Small intestine (tissue), 7 donors: ENCODE measurements around the gene IRF9. TPM values are rescaled to one million over a fixed set of nuclear protein-coding genes. Genes with fewer than 3 reads are reported as not detected.

Experiments used
- DNase-seq, 2 donors: peaks; one replicate each; pipeline versions ENCODE4 v3.0.0 to v3.0.0-alpha.2; 2013
- FAIRE-seq: peaks from 2 replicates; lab custom pipeline; 2012; peaks lifted over from hg19 to GRCh38; lab: Jason Lieb, UNC
- H3K27ac ChIP-seq, 3 donors: one replicate each; pipeline ENCODE4 v1.5.1; 2013; ENCODE audit warnings: low read length in 2 of 3, mild to moderate bottlenecking in 2 of 3, control low read depth in 1 of 3, inconsistent platforms in 1 of 3, low read depth in 1 of 3, moderate library complexity in 1 of 3
- H3K27me3 ChIP-seq, 3 donors: one replicate each; pipeline ENCODE4 v1.6.1; 2013; ENCODE audit warnings: low read length in 3 of 3, inconsistent platforms in 1 of 3; ENCODE audit not compliant: control insufficient read depth in 3 of 3, insufficient read depth in 3 of 3
- H3K36me3 ChIP-seq, 3 donors: one replicate each; pipeline ENCODE4 v1.6.1; 2013; ENCODE audit warnings: low read length in 3 of 3, inconsistent platforms in 1 of 3, low read depth in 1 of 3, mild to moderate bottlenecking in 1 of 3, moderate library complexity in 1 of 3; ENCODE audit not compliant: control insufficient read depth in 3 of 3, insufficient read depth in 2 of 3
- H3K4me1 ChIP-seq, 3 donors: one replicate each; pipeline ENCODE4 v1.6.1; 2013; ENCODE audit warnings: low read length in 2 of 3, inconsistent platforms in 1 of 3, low read depth in 1 of 3, mild to moderate bottlenecking in 1 of 3, moderate library complexity in 1 of 3; ENCODE audit not compliant: control insufficient read depth in 3 of 3, insufficient read depth in 2 of 3
- H3K4me3 ChIP-seq, 3 donors: one replicate each; pipeline ENCODE4 v1.5.1; 2013; ENCODE audit warnings: low read length in 3 of 3, control low read depth in 1 of 3, inconsistent platforms in 1 of 3, low read depth in 1 of 3, mild to moderate bottlenecking in 1 of 3, moderate library complexity in 1 of 3
- H3K9me3 ChIP-seq, 2 donors: one replicate each; pipeline ENCODE4 v1.6.1; 2013; ENCODE audit warnings: low read depth in 1 of 2, low read length in 1 of 2; ENCODE audit not compliant: control insufficient read depth in 2 of 2, insufficient read depth in 1 of 2
- WGBS, 3 donors: extraction: QIAGEN DNeasy Blood & Tissue Kit; methylation state at CpG; one replicate each; pipeline ENCODE4 v1.1.7; 2013; 5-methylcytosine and 5-hydroxymethylcytosine counted together
- polyA plus RNA-seq, 4 donors: library from polyadenylated mRNA; stranded (reverse) in 3 of 4; unstranded in 1 of 4; fragments of 200-250 nt in 3 of 4; fragments of 120-200 nt in 1 of 4; gene quantifications; one replicate each; pipeline versions ENCODE4 v1.2.1 to v1.2.3, GENCODE V29; 2013
- donor health status: healthy with polysubstance abuse.
- donor health status: control.
- donor health status: control.
- donor health status: Bipolar disorder and iron deficiency.
- donor health status: healthy.

The IRF9 gene
- polyA plus RNA-seq, 4 donors, result 36.9 to 90.9 (median 63.3) TPM

DNA sequence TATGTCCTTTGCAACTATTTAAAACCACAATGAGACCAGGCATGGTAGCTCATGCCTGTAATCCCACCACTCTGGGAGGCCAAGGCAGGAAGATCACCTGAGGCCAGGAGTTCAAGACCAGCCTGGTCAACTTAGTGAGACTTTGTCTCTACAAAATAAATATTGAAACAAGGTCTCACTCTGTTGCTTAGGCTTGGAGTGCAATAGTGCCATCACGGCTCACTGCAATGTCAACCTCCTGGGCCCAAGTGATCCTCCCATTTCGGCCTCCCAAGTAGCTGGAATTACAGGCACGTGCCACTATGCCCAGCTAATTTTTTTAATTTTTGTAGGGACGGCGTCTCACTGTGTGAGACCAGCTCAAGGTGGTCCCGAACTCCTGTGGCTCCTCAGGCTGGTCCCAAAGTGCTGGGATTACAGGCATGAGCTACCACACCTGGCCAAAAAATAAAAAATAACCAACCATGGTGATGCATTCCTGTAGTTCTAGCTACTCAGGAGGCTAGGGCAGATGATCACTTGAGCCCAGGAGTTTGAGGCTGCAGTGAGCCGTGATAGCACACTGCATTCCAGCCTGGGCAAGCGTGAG, 31.6 kb upstream of the IRF9 start:
- DNase-seq (no peak), FAIRE-seq (no peak)
- no peak overlapping the region for H3K27ac ChIP-seq
- H3K27me3 ChIP-seq, result no peaks in the 10 kb centered on the region
- peaks cover 0 to 20% (median 0%) of the 10 kb centered on the region in 3 donors for H3K36me3 ChIP-seq
- WGBS, 3 donors, result 94 to 97% (median 96%) methylated on average over 8 of the region's 8 CpGs
- no peak overlapping the region for H3K4me3 ChIP-seq
- H3K9me3 ChIP-seq, result no peaks in the 10 kb centered on the region
- H3K4me1 ChIP-seq, result peaks cover 0 to 5% (median 0%) of the 10 kb centered on the region in 3 donors

DNA sequence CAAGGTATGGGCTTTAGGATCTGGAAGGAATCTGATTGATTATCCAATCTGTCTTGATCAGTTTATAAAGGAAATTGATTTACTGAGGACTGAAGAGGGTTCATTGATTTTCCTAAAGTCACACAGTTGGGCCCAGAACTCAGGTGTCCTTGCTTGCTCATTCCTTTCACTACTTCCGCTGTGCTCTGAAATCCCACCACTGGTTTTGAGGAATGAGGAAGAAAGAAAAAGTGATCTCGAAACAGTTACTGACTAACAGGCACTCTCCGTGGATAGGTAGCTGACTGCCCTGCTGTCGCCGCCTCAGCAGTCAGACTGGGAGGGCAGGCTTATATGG, 30.7 kb upstream of the IRF9 start, which contains the start of gene FITM1:
Gene FITM1 (plus strand): TSS at position 280 of the 337 bp plus-strand sequence. CDS start 905 bp downstream, outside the sequence.
- DNase-seq, result no peak
- Histone ChIP-seq H3K27ac (peak within 1 kb of the TSS in 1 of 3 donors; percentile 8), H3K9me3 (no peaks in the 10 kb centered on the region), H3K27me3 (no peaks in the 10 kb centered on the region), H3K4me3 (no peak within 1 kb of the TSS), H3K4me1 (peaks cover 0 to 7% (median 0%) of the 10 kb centered on the region in 3 donors), H3K36me3 (peaks cover 0 to 19% (median 0%) of the 10 kb centered on the region in 3 donors)
- FAIRE-seq, result no peak
- WGBS, 3 donors, result 91 to 95% (median 94%) methylated on average over 5 of the region's 5 CpGs

GRCh38 chr14:24130717-24131548, 30.1 kb upstream of the IRF9 start:
- peaks cover 0 to 19% (median 0%) of the 10 kb centered on the region in 3 donors for H3K36me3 ChIP-seq
- H3K27ac ChIP-seq, result peak overlapping the region in 1 of 3 donors; percentile 8
- FAIRE-seq, result no peak

DNA sequence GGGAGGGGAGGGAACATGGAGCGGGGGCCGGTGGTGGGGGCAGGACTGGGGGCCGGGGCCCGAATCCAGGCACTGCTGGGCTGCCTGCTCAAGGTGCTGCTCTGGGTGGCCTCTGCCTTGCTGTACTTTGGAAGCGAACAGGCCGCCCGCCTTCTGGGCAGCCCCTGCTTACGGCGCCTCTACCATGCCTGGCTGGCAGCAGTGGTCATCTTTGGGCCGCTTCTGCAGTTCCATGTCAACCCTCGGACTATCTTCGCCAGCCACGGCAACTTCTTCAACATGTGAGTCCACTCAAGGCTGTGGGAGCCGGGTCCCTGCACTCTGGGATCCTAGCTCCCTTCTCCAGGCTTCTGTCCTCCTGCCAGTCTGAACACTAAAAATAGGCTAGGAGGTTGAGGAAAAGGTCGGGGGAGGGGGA, 29.5 kb upstream of the IRF9 start:
- Histone ChIP-seq H3K9me3 (no peaks in the 10 kb centered on the region), H3K27ac (peak overlapping the region in 1 of 3 donors; percentile 28), H3K4me3 (no peak overlapping the region), H3K4me1 (peaks cover 0 to 11% (median 0%) of the 10 kb centered on the region in 3 donors), H3K36me3 (peaks cover 0 to 18% (median 0%) of the 10 kb centered on the region in 3 donors), H3K27me3 (no peaks in the 10 kb centered on the region)
- 82 to 87% (median 83%) methylated on average over 15 of the region's 15 CpGs for WGBS, 3 donors
- DNase-seq (no peak), FAIRE-seq (no peak)

More at GRCh38 chr14:24130717-24131548, 30.1 kb upstream of the IRF9 start:
- Histone ChIP-seq H3K27me3 (no peaks in the 10 kb centered on the region), H3K4me1 (peaks cover 0 to 11% (median 0%) of the 10 kb centered on the region in 3 donors), H3K4me3 (no peak overlapping the region), H3K9me3 (no peaks in the 10 kb centered on the region)
- no peak for DNase-seq
- WGBS, 3 donors, result 50 to 60% (median 59%) methylated on average over 7 of the region's 7 CpGs

DNA sequence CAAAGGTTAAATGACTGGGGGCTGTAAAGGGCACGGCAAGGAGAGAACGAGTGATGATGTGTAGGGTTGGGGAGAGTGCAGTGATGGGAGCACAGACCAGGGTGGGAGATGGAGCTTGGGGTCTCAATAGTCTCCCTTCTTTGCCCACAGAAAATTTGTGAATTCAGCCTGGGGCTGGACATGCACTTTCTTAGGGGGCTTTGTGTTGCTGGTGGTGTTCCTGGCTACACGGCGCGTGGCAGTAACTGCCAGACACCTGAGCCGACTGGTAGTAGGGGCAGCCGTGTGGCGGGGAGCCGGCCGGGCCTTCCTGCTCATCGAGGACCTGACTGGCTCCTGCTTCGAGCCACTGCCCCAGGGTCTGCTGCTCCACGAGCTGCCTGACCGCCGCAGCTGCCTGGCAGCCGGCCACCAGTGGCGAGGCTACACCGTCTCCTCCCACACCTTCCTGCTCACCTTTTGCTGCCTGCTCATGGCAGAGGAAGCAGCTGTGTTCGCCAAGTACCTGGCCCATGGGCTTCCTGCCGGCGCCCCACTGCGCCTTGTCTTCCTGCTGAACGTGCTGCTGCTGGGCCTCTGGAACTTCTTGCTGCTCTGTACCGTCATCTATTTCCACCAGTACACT, 28.9 kb upstream of the IRF9 start:
- H3K4me1 ChIP-seq, result peaks cover 0 to 16% (median under 1%) of the 10 kb centered on the region in 3 donors
- DNase-seq (no peak), FAIRE-seq (no peak)
- no peaks in the 10 kb centered on the region for H3K27me3 ChIP-seq
- no peak overlapping the region for H3K4me3 ChIP-seq
- H3K27ac ChIP-seq, result no peak overlapping the region
- no peaks in the 10 kb centered on the region for H3K9me3 ChIP-seq
- peaks cover 0 to 24% (median 1%) of the 10 kb centered on the region in 3 donors for H3K36me3 ChIP-seq
- WGBS, 3 donors, result 67 to 71% (median 68%) methylated on average over 19 to 24 of the region's 24 CpGs

- Histone ChIP-seq H3K27ac (no peak overlapping the region), H3K27me3 (no peaks in the 10 kb centered on the region), H3K36me3 (peaks cover 0 to 32% (median 6%) of the 10 kb centered on the region in 3 donors), H3K4me1 (peaks cover 0 to 24% (median 8%) of the 10 kb centered on the region in 3 donors), H3K4me3 (no peak overlapping the region), H3K9me3 (no peaks in the 10 kb centered on the region)
- DNase-seq, result no peak
- FAIRE-seq, result no peak
- 91 to 95% (median 94%) methylated on average over 2 of the region's 2 CpGs for WGBS, 3 donors
Measured at GRCh38 chr14:24132976-24133375, 28.1 kb upstream of the IRF9 start.

- DNase-seq, result no peak
- FAIRE-seq, result no peak
- H3K27me3 ChIP-seq, result no peaks in the 10 kb centered on the region
- peaks cover 0 to 32% (median 8%) of the 10 kb centered on the region in 3 donors for H3K4me1 ChIP-seq
- no peak overlapping the region for H3K4me3 ChIP-seq
- no peaks in the 10 kb centered on the region for H3K9me3 ChIP-seq
- 84 to 94% (median 92%) methylated on average over 1 of the region's 1 CpG for WGBS, 3 donors
- no peak overlapping the region for H3K27ac ChIP-seq
- H3K36me3 ChIP-seq, result peaks cover under 1 to 40% (median 6%) of the 10 kb centered on the region in 3 donors
Measured at GRCh38 chr14:24133735-24134134, 27.3 kb upstream of the IRF9 start.

GRCh38 chr14:24135584-24135833, 25.6 kb upstream of the IRF9 start:
- no peaks in the 10 kb centered on the region for H3K9me3 ChIP-seq
- peaks cover 7 to 42% (median 13%) of the 10 kb centered on the region in 3 donors for H3K4me1 ChIP-seq
- DNase-seq (no peak), FAIRE-seq (no peak)
- H3K36me3 ChIP-seq, result peaks cover 5 to 49% (median 6%) of the 10 kb centered on the region in 3 donors
- WGBS, 3 donors, result 0 to 6% (median 6%) methylated on average over 9 of the region's 9 CpGs
- peak overlapping the region; percentile 55 to 97 (median 92) for H3K4me3 ChIP-seq
- H3K27ac ChIP-seq, result peak overlapping the region; percentile 82 to 92 (median 91)
- no peaks in the 10 kb centered on the region for H3K27me3 ChIP-seq
